ENCODE results near the gene DND1. TPM values are rescaled to one million over a fixed set of nuclear protein-coding genes. Genes with fewer than 3 reads are reported as not detected.
A peak's percentile ranks its signal among the peaks of the same experiment; 100 is the strongest.
"Not testable (repeated sequence)": the region's sequence is repeated elsewhere in the genome, so short reads cannot be mapped to it uniquely, and the experiment has no call there.

Gene DND1
- polyA plus RNA-seq, 6 donors from 2014 or later = 0.21 TPM; not detected in 5

DNA sequence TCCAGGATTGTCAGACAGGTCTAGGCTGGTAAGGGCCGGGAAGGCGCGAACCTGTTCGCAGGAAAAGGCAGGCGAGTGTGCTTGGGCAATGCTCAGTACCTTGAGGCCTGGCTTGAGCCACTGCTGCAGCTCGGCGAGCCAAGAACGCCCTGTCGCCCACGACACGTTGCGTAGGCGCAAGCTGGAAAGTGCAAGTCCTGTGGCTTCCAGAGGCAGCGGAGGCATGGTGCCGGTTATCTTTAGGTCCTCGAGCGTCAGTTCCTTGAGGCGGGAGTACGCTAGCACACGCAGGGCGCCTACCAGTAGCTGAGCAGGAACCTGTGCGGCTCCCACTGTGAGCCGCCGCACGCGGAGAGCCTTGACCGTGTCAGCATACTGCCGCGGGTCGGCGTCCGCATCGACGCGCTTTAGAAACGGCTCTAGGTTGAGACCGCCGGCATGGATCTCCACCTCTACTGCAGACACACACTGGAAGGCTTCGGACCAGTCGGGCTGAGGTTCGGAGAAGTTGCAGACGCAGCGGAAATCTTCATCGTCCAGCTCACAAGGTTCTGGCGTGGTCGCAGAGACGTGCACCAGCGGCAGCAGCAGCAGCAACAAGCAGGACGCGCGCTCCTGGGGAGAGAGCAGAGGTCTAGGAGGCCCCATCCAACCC, 40.9 kb downstream of the DND1 start:
- Mint-ChIP-seq H3K4me1 (peaks cover 9 to 29% (median 17%) of the 10 kb centered on the region in 3 donors), H3K27ac (peak overlapping the region in 2 of 6 donors; percentile 12 to 22), H3K9me3 (peaks cover 0 to 12% (median 5%) of the 10 kb centered on the region in 7 donors), H3K27me3 (peaks cover 18 to 35% (median 26%) of the 10 kb centered on the region in 3 donors), H3K36me3 (peaks cover 0 to 5% of the 10 kb centered on the region in 2 donors), H3K4me3 (peak overlapping the region; percentile 83 to 95 (median 91))
- ATAC-seq (ENCODE audit: low read depth in 2 of 2) = peak; percentile 70 to 74
- DNase-seq = peak; percentile 44

DNA sequence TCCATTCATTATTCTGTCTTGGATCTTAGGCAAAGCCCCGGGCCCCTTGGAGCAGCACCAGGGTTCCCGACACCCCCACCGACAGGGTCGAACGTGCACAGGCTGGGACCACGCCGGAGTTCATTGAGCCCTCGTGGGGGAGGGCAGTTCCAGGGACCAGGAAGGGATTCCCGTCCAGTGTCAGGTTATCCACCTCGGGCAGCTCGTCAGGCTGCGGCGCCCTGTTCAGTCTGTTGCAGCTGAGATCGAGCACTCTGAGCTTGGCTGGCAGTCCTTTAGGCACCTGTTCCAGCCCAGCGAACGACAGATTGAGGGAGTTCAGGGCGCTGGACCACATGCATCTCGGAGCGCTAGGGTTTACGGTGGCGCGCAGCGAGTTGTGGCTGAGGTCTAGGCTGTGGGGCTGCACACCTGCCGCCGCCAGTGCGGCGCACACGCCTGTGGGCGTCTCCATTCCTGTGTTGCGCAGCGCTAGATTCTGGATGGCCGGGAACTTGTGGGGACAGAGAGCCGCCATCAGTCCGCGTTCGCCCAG, 41.5 kb downstream of the DND1 start:
- no peak overlapping the region for H3K27ac Mint-ChIP-seq
- H3K4me1 Mint-ChIP-seq = peaks cover 9 to 29% (median 17%) of the 10 kb centered on the region in 3 donors
- peak overlapping the region; percentile 83 to 95 (median 91) for H3K4me3 Mint-ChIP-seq
- peaks cover 21 to 39% (median 26%) of the 10 kb centered on the region in 3 donors for H3K27me3 Mint-ChIP-seq
- peaks cover 0 to 5% of the 10 kb centered on the region in 2 donors for H3K36me3 Mint-ChIP-seq
- H3K9me3 Mint-ChIP-seq = peaks cover 0 to 15% (median 7%) of the 10 kb centered on the region in 7 donors
- peak; percentile 23 for DNase-seq
- ATAC-seq (ENCODE audit: low read depth in 2 of 2) = peak; percentile 69 to 72

DNA sequence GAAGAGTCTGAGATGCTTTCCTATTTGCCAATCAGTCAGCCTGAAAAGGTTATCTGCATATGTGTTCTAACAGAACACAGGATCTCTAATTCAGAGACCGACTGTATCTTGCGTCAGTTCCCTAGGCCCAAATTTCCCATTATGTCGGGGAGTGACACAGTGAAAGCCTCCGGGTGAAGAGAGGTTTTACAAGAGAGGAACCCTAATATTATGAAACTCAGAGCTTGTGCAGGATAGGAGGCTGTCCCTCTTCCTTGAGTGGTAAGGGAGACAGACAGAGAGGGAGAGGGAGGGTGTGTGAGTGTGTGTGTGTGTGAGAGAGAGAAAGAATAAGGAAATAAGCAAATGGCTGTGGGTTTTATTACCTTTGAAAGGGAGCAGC, 42.3 kb downstream of the DND1 start:
- Mint-ChIP-seq H3K4me3 (peak overlapping the region in 7 of 8 donors; percentile 27 to 94 (median 83)), H3K36me3 (peaks cover 0 to 5% of the 10 kb centered on the region in 2 donors), H3K27ac (peak overlapping the region in 1 of 6 donors; percentile 73), H3K27me3 (peaks cover 24 to 42% (median 26%) of the 10 kb centered on the region in 3 donors), H3K9me3 (peaks cover 0 to 15% (median 7%) of the 10 kb centered on the region in 7 donors), H3K4me1 (peaks cover 9 to 29% (median 17%) of the 10 kb centered on the region in 3 donors)
- ATAC-seq (ENCODE audit: low read depth in 2 of 2) = no peak
- no peak for DNase-seq

DNA sequence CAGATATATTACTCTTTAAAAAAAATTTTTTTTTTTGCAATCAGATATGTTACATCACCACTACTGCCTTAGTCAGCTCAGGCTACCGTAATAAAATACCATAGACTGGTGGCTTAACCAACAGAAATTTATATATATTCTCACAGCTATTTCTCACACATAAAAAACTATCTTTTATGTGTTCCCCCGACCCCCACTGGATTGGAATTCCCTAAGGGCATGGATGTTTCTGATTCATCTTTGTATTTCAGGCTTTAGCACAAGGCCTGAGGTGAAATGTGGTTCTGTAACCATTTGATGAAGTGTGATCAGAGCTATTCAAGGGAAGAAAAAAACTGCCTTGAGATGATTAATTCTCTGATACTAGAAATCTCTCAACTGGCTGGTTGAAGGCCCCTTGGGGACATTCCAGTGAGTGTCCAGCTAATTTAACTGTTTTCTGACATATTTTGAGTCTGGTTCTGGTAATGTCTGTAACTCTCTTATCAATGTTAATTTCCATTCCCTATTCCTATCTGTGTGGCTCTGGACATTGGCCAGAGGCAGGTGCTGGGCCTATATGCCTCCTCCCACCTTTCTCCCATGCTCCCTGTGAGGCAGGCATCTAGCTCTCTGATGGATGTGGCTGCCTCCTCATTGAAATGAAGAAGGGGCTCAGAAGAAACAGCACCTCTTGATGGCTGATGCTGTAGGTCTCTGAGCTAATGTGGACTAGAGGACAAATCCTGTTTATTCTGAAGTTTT, 42.9 kb downstream of the DND1 start:
- Mint-ChIP-seq H3K36me3 (peaks cover 0 to 5% of the 10 kb centered on the region in 2 donors), H3K4me3 (peak overlapping the region in 5 of 8 donors; percentile 37 to 85 (median 71)), H3K27ac (peak overlapping the region in 1 of 6 donors; percentile 73), H3K27me3 (peaks cover 26 to 42% (median 26%) of the 10 kb centered on the region in 3 donors), H3K4me1 (peaks cover 9 to 29% (median 17%) of the 10 kb centered on the region in 3 donors), H3K9me3 (peaks cover 0 to 15% (median 7%) of the 10 kb centered on the region in 7 donors)
- DNase-seq = no peak
- no peak for ATAC-seq (ENCODE audit: low read depth in 2 of 2)

DNA sequence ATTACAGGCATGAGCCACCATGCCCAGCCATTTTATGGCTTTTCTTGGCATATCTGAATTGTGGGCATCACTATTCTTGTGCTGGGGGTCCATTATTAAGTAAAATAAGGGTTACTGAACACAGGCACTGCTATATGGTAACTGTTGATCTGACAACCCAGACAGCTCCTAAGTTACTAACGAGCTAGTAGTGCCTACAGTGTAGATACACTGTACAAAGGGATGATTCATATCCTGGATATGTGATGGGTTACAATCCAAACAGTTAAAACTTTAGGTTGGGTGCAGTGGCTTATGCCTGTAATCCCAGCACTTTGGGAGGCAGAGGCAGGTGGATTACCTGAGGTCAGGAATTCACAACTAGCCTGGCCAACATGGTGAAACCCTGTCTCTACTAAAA, 44.7 kb downstream of the DND1 start:
- Mint-ChIP-seq H3K4me1 (peaks cover 9 to 21% (median 17%) of the 10 kb centered on the region in 3 donors), H3K9me3 (peaks cover 0 to 15% (median 7%) of the 10 kb centered on the region in 7 donors), H3K27me3 (peaks cover 26 to 47% (median 32%) of the 10 kb centered on the region in 3 donors), H3K4me3 (no peak overlapping the region), H3K36me3 (peaks cover 0 to 5% of the 10 kb centered on the region in 2 donors), H3K27ac (no peak overlapping the region)
- DNase-seq (no peak), ATAC-seq (ENCODE audit: low read depth in 2 of 2) (no peak)

DNA sequence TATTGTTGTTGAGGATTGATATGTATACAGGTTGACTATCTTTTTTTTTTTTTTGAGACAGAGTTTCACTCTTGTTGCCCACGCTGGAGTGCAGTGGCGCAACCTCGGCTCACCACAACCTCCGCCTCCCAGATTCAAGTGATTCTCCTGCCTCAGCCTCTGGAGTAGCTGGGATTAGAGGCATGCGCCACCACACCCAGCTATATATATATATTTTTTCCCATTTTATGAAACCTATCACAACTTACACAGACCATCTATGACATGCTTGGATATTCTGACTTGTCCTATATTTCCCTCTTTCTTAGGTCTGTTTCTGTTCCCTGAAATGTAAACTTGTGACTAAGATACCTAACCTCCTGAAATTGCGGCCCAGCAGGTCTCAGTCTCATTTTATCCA, 45.4 kb downstream of the DND1 start:
- ATAC-seq (ENCODE audit: low read depth in 2 of 2) = no peak
- no peak overlapping the region for H3K27ac Mint-ChIP-seq

DNA sequence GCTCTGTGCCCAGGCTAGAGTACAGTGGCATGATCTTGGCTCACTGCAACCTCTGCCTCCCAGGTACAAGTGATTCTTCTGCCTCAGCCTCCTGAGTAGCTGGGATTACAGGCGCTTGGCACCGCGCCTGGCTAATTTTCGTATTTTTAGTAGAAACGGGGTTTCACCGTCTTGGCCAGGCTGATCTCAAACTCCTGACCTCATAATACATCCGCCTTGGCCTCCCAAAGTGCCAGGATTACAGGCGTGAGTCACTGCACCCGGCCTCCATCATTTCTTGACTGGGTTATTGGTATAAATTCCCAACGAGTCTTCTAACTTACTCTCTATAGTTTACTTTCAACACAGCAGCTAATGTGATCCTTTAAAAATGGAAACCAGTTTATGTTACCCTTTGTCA, 48.5 kb downstream of the DND1 start:
- not testable (repeated sequence) for H3K27ac Mint-ChIP-seq; ATAC-seq (ENCODE audit: low read depth in 2 of 2); H3K4me1 Mint-ChIP-seq; H3K36me3 Mint-ChIP-seq; H3K4me3 Mint-ChIP-seq; DNase-seq
- H3K9me3 Mint-ChIP-seq = peaks cover 0 to 15% (median 7%) of the 10 kb centered on the region in 7 donors
- peaks cover 9 to 34% (median 34%) of the 10 kb centered on the region in 3 donors for H3K27me3 Mint-ChIP-seq

More for the DNA sequence above, 45.4 kb downstream of the DND1 start:
- no peak overlapping the region for H3K4me3 Mint-ChIP-seq
- H3K27me3 Mint-ChIP-seq = peaks cover 21 to 43% (median 32%) of the 10 kb centered on the region in 3 donors
- H3K9me3 Mint-ChIP-seq = peaks cover 0 to 15% (median 7%) of the 10 kb centered on the region in 7 donors
- peaks cover 0 to 5% of the 10 kb centered on the region in 2 donors for H3K36me3 Mint-ChIP-seq
- peaks cover 4 to 16% (median 13%) of the 10 kb centered on the region in 3 donors for H3K4me1 Mint-ChIP-seq
- no peak for DNase-seq

DNA sequence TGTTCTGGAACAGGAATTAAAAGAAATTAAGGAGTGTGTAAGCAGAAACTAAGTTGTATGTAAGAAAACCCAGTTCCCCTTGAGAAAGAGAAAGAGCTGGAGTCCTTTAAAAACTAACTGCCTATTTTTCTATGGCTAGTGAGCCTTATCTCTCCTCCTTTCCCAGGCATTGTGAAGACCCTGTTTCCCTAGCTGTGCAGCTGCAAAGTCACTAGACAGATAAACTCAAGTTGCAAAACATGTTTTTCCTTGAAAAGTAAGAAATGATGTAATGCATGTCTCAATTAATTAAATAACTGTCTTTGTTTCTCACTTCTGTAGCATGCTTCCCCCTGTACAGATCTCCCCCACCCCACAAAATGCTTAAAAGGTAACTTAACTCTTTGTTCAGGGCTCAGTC, 50.3 kb downstream of the DND1 start:
- Mint-ChIP-seq H3K27ac (peak overlapping the region in 1 of 6 donors; percentile 24), H3K27me3 (peaks cover 18 to 41% (median 36%) of the 10 kb centered on the region in 3 donors)
- not testable (repeated sequence) for H3K36me3 Mint-ChIP-seq; H3K4me3 Mint-ChIP-seq; DNase-seq; H3K4me1 Mint-ChIP-seq; ATAC-seq (ENCODE audit: low read depth in 2 of 2); H3K9me3 Mint-ChIP-seq

DNA sequence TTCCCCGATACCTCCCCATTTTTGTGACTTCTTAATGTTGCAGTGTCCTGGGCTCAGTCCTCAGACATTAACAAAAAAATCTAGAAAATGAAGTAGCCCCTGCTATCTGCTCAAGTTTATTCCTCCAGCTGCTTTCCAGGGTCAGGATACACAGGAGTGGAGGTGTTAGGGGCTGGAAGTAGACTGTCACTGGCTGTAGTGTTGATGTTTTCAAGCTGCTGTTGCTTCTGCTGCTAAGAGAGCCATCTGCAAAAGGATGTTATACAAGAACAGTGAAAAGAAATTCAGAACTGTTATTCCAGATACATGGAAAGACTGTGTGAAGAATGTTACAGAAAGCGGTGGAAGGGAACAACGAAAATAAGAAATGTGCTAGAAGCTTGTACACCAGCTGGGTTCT, 51.1 kb downstream of the DND1 start:
- H3K4me1 Mint-ChIP-seq = no peaks in the 10 kb centered on the region
- no peak overlapping the region for H3K27ac Mint-ChIP-seq
- H3K4me3 Mint-ChIP-seq = no peak overlapping the region
- no peak for DNase-seq
- no peak for ATAC-seq (ENCODE audit: low read depth in 2 of 2)
- H3K9me3 Mint-ChIP-seq = peaks cover 0 to 4% (median under 1%) of the 10 kb centered on the region in 7 donors
- H3K27me3 Mint-ChIP-seq = peaks cover 20 to 42% (median 35%) of the 10 kb centered on the region in 3 donors
- peaks cover 0 to 7% of the 10 kb centered on the region in 2 donors for H3K36me3 Mint-ChIP-seq

Other genes starting within 250 kb of the DND1 start
- gene EIF4EBP3, start 125.9 kb downstream of the DND1 start, polyA plus RNA-seq (ENCODE audit: low read depth in 6 of 6) = 10 to 100 TPM; 44.5 to 90.3 (median 63.1) TPM
- gene SRA1, start 116.1 kb downstream of the DND1 start, polyA plus RNA-seq (ENCODE audit: low read depth in 6 of 6) = 10 to 100 TPM; 26.2 to 47.0 (median 31.7) TPM
- 1 to 10 TPM in 5 of 6 donors, not detected in 1; 6.3 to 9.0 (median 7.9) TPM for gene APBB3, start 109.0 kb downstream of the DND1 start, polyA plus RNA-seq (ENCODE audit: low read depth in 6 of 6)
- 100 to 1,000 TPM in 1 of 6 donors, 10 to 100 TPM in 5; 66.8 to 107 (median 74.6) TPM for gene SLC35A4, start 108.7 kb downstream of the DND1 start, polyA plus RNA-seq (ENCODE audit: low read depth in 6 of 6)
- gene CD14, start 40.4 kb downstream of the DND1 start, polyA plus RNA-seq (ENCODE audit: low read depth in 6 of 6) = 10 to 100 TPM in 1 of 6 donors, 1 to 10 TPM in 5; 1.5 to 10.2 (median 2.8) TPM
- gene TMCO6, start 34.1 kb downstream of the DND1 start, polyA plus RNA-seq (ENCODE audit: low read depth in 6 of 6) = 10 to 100 TPM in 4 of 6 donors, 1 to 10 TPM in 2; 7.6 to 13.0 (median 11.4) TPM
- 100 to 1,000 TPM in 5 of 6 donors, 10 to 100 TPM in 1; 94.5 to 167 (median 152) TPM for gene NDUFA2, start 25.9 kb downstream of the DND1 start, polyA plus RNA-seq (ENCODE audit: low read depth in 6 of 6)
- 100 to 1,000 TPM in 5 of 6 donors, 10 to 100 TPM in 1; 83.8 to 170 (median 140) TPM for gene IK, start 25.7 kb downstream of the DND1 start, polyA plus RNA-seq (ENCODE audit: low read depth in 6 of 6)
- gene WDR55, start 8.7 kb downstream of the DND1 start, polyA plus RNA-seq (ENCODE audit: low read depth in 6 of 6) = 10 to 100 TPM in 4 of 6 donors, 1 to 10 TPM in 2; 5.7 to 15.1 (median 10.3) TPM
- gene HARS1, start 17.8 kb upstream of the DND1 start, polyA plus RNA-seq (ENCODE audit: low read depth in 6 of 6) = 10 to 100 TPM; 37.6 to 73.5 (median 40.3) TPM
- 10 to 100 TPM; 12.2 to 26.2 (median 18.7) TPM for gene HARS2, start 17.9 kb upstream of the DND1 start, polyA plus RNA-seq (ENCODE audit: low read depth in 6 of 6)
- gene ZMAT2, start 26.9 kb upstream of the DND1 start, polyA plus RNA-seq (ENCODE audit: low read depth in 6 of 6) = 10 to 100 TPM; 68.6 to 85.8 (median 76.7) TPM
- not detected for gene PCDHA1, start 112.6 kb upstream of the DND1 start, polyA plus RNA-seq (ENCODE audit: low read depth in 6 of 6)
- gene PCDHA2, start 121.3 kb upstream of the DND1 start, polyA plus RNA-seq (ENCODE audit: low read depth in 6 of 6) = not detected
- gene PCDHA3, start 127.5 kb upstream of the DND1 start, polyA plus RNA-seq (ENCODE audit: low read depth in 6 of 6) = not detected
- not detected for gene PCDHA4, start 133.5 kb upstream of the DND1 start, polyA plus RNA-seq (ENCODE audit: low read depth in 6 of 6)
- gene PCDHA5, start 148.0 kb upstream of the DND1 start, polyA plus RNA-seq (ENCODE audit: low read depth in 6 of 6) = not detected
- not detected for gene PCDHA6, start 154.4 kb upstream of the DND1 start, polyA plus RNA-seq (ENCODE audit: low read depth in 6 of 6)
- gene PCDHA7, start 160.7 kb upstream of the DND1 start, polyA plus RNA-seq (ENCODE audit: low read depth in 6 of 6) = not detected
- not detected for gene PCDHA8, start 167.6 kb upstream of the DND1 start, polyA plus RNA-seq (ENCODE audit: low read depth in 6 of 6)
- not detected for gene PCDHA9, start 174.8 kb upstream of the DND1 start, polyA plus RNA-seq (ENCODE audit: low read depth in 6 of 6)
- not detected for gene PCDHA10, start 182.3 kb upstream of the DND1 start, polyA plus RNA-seq (ENCODE audit: low read depth in 6 of 6)
- not detected for gene PCDHA11, start 195.4 kb upstream of the DND1 start, polyA plus RNA-seq (ENCODE audit: low read depth in 6 of 6)
- gene PCDHA12, start 201.7 kb upstream of the DND1 start, polyA plus RNA-seq (ENCODE audit: low read depth in 6 of 6) = not detected
- gene PCDHA13, start 208.5 kb upstream of the DND1 start, polyA plus RNA-seq (ENCODE audit: low read depth in 6 of 6) = not detected

Data from naive B cell (primary cell).